Mucosa of stomach (tissue), 1 donor: Measurements from ENCODE around the gene MRPS2.

Experiments
- H3K27me3 ChIP-seq: one replicate; pipeline ENCODE4 v1.7.0; 2013; ENCODE audit warnings: mild to moderate bottlenecking, low read length; ENCODE audit not compliant: control insufficient read depth, insufficient read depth
- H3K36me3 ChIP-seq: one replicate; pipeline ENCODE4 v1.7.0; 2013; ENCODE audit warnings: low read length; ENCODE audit not compliant: control insufficient read depth, insufficient read depth
- H3K4me1 ChIP-seq: one replicate; pipeline ENCODE4 v1.7.0; 2013; ENCODE audit warnings: mild to moderate bottlenecking, low read length; ENCODE audit not compliant: control insufficient read depth, insufficient read depth
- H3K4me3 ChIP-seq: one replicate; pipeline ENCODE4 v1.7.0; 2013; ENCODE audit warnings: low read length
- H3K9ac ChIP-seq: one replicate; pipeline ENCODE4 v1.7.0; 2013; ENCODE audit warnings: mild to moderate bottlenecking, low read length, moderate library complexity
- H3K9me3 ChIP-seq: one replicate; pipeline ENCODE4 v1.7.0; 2013; ENCODE audit warnings: mild to moderate bottlenecking, low read length, moderate library complexity; ENCODE audit not compliant: control insufficient read depth
- donor health status: Pancreatic carcinoma.

Gene MRPS2

DNA sequence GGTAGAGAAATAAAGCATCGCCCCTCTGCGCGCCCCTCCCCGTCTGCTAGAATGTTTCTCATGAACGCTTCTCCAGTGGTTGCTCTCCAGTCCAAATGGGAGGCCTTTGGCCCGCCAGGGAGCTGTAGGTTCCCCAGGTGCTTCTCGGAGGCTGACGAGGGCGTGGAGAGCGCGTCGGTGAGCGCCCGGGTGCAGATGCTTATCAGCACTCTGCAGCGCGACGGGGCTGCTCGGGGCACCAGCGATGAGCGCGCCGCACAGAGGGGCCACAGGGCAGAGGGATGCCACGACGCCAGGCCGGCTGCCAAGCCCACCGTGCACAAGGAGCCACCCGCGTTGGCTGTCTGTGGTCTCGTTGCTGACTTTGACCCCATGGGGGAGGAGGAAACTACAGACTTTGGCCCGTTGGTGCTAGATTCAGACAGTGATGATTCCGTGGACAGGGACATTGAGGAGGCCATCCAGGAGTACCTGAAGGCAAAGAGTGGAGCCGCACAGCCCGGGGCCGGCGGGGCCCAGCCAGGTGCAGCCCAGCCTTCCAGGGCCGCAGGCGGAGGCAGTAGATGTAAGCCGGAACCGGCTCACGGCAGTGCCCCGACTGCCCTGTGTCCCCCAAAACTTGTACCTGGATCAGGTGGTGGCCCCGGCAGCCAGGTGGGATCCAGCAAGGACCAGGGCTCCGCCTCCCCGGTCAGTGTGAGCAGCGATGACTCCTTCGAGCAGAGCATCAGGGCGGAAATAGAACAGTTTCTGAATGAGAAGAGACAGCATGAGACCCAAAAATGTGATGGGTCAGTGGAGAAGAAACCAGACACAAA is 15.8 kb upstream of the MRPS2 start:
- H3K27me3 ChIP-seq = no peaks in the 10 kb centered on the region
- H3K9ac ChIP-seq = no peak overlapping the region
- H3K9me3 ChIP-seq = no peaks in the 10 kb centered on the region
- H3K4me1 ChIP-seq = peaks cover 6% of the 10 kb centered on the region
- no peaks in the 10 kb centered on the region for H3K36me3 ChIP-seq
- no peak overlapping the region for H3K4me3 ChIP-seq

DNA sequence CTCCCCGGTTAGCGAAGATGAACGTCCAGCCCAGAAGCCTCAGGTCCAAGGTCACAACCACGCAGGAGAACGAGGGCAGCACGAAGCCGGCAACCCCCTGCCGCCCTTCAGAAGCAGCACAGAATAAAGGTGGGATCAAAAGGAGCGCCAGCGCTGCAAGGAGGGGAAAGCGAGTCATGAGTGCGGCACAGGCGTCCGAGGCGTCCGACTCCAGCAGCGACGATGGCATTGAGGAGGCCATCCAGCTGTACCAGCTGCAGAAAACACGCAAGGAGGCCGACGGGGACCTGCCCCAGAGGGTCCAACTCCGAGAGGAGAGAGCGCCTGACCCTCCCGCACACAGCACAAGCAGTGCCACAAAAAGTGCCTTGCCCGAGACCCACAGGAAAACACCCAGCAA is 15.1 kb upstream of the MRPS2 start:
- H3K9ac ChIP-seq = no peak overlapping the region
- H3K27me3 ChIP-seq = no peaks in the 10 kb centered on the region
- H3K4me1 ChIP-seq = peaks cover 6% of the 10 kb centered on the region
- no peaks in the 10 kb centered on the region for H3K36me3 ChIP-seq
- H3K9me3 ChIP-seq = no peaks in the 10 kb centered on the region
- no peak overlapping the region for H3K4me3 ChIP-seq

DNA sequence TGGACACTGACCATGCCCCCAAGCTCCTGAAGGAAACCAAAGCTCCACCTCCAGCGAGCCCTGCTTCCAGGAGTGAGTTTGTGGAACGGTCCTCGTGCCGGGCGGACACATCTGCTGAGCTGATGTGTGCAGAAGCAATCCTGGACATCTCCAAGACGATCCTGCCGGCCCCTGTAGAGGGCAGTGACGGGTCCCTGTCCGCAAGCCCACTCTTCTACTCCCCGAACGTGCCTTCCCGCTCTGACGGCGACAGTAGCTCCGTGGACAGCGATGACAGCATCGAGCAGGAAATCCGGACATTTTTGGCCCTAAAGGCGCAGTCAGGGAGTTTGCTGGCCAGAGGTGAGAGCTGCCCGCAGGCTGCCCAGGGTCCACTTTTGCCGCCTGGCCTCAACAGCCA is 14.7 kb upstream of the MRPS2 start:
- no peak overlapping the region for H3K9ac ChIP-seq
- no peaks in the 10 kb centered on the region for H3K27me3 ChIP-seq
- no peak overlapping the region for H3K4me3 ChIP-seq
- no peaks in the 10 kb centered on the region for H3K36me3 ChIP-seq
- H3K4me1 ChIP-seq = peaks cover 4% of the 10 kb centered on the region
- H3K9me3 ChIP-seq = no peaks in the 10 kb centered on the region

- H3K4me1 ChIP-seq = no peaks in the 10 kb centered on the region
- no peaks in the 10 kb centered on the region for H3K36me3 ChIP-seq
- H3K9ac ChIP-seq = no peak overlapping the region
- H3K4me3 ChIP-seq = no peak overlapping the region
- H3K27me3 ChIP-seq = no peaks in the 10 kb centered on the region
- no peaks in the 10 kb centered on the region for H3K9me3 ChIP-seq
Measured at GRCh38 chr9:135486267-135487065, 14.0 kb upstream of the MRPS2 start.

GRCh38 chr9:135487281-135488012 is 13.0 kb upstream of the MRPS2 start:
- Histone ChIP-seq H3K9ac (no peak overlapping the region), H3K4me3 (no peak overlapping the region), H3K9me3 (no peaks in the 10 kb centered on the region), H3K27me3 (no peaks in the 10 kb centered on the region), H3K36me3 (no peaks in the 10 kb centered on the region), H3K4me1 (no peaks in the 10 kb centered on the region)

- Histone ChIP-seq H3K27me3 (no peaks in the 10 kb centered on the region), H3K9me3 (no peaks in the 10 kb centered on the region), H3K4me1 (no peaks in the 10 kb centered on the region), H3K9ac (no peak overlapping the region), H3K36me3 (no peaks in the 10 kb centered on the region), H3K4me3 (no peak overlapping the region)
Measured at GRCh38 chr9:135488013-135488330, 12.5 kb upstream of the MRPS2 start.

DNA sequence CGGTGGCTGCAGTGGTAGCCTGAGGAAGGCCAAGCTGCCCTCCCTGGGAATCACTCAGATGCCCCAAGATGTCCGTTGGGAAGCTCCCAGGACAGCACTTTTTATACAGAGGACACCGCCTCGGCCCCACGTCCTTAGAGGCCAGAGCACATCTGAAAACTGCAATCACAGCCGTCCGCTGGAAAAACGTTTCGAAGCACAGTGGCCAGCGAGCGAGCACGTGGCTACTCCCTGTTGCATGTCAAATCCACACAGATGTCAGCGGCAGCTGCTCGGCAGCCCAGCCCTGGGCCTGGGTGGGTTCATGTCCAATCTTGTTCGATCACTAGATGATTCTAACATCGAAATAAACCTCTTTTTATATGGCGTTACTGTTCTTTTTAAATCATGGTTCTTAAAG is 12.0 kb upstream of the MRPS2 start:
- no peaks in the 10 kb centered on the region for H3K4me1 ChIP-seq
- H3K36me3 ChIP-seq = no peaks in the 10 kb centered on the region

GRCh38 chr9:135489188-135489906 is 11.1 kb upstream of the MRPS2 start:
- no peak overlapping the region for H3K4me3 ChIP-seq
- H3K27me3 ChIP-seq = no peaks in the 10 kb centered on the region
- no peak overlapping the region for H3K9ac ChIP-seq
- H3K36me3 ChIP-seq = no peaks in the 10 kb centered on the region
- no peaks in the 10 kb centered on the region for H3K9me3 ChIP-seq
- H3K4me1 ChIP-seq = no peaks in the 10 kb centered on the region

More for the DNA sequence above, 12.0 kb upstream of the MRPS2 start:
- Histone ChIP-seq H3K9ac (no peak overlapping the region), H3K9me3 (no peaks in the 10 kb centered on the region), H3K4me3 (no peak overlapping the region), H3K27me3 (no peaks in the 10 kb centered on the region)

GRCh38 chr9:135490166-135490870 is 10.2 kb upstream of the MRPS2 start:
- no peak overlapping the region for H3K4me3 ChIP-seq
- no peak overlapping the region for H3K9ac ChIP-seq
- H3K9me3 ChIP-seq = no peaks in the 10 kb centered on the region
- no peaks in the 10 kb centered on the region for H3K36me3 ChIP-seq
- no peaks in the 10 kb centered on the region for H3K4me1 ChIP-seq
- H3K27me3 ChIP-seq = no peaks in the 10 kb centered on the region

GRCh38 chr9:135490980-135491464 is 9.5 kb upstream of the MRPS2 start:
- Histone ChIP-seq H3K9me3 (no peaks in the 10 kb centered on the region), H3K4me1 (no peaks in the 10 kb centered on the region), H3K27me3 (no peaks in the 10 kb centered on the region), H3K4me3 (no peak overlapping the region), H3K36me3 (no peaks in the 10 kb centered on the region), H3K9ac (no peak overlapping the region)

GRCh38 chr9:135491764-135492163 is 8.7 kb upstream of the MRPS2 start:
- Histone ChIP-seq H3K9me3 (no peaks in the 10 kb centered on the region), H3K4me1 (no peaks in the 10 kb centered on the region), H3K4me3 (no peak overlapping the region), H3K27me3 (no peaks in the 10 kb centered on the region), H3K36me3 (no peaks in the 10 kb centered on the region), H3K9ac (no peak overlapping the region)
